Mucosa of descending colon (tissue), 3 donors: ENCODE measurements around the gene CDC5L. TPM values are rescaled to one million over a fixed set of nuclear protein-coding genes. Genes with fewer than 3 reads are reported as not detected.

ENCODE experiments used
- ATAC-seq: fragments of 200-7000 bp; cut with Tn5 transposase; one replicate; pipeline ENCODE4 v1.9.1; 2020; ENCODE audit warnings: mild to moderate bottlenecking, moderate library complexity
- DNase-seq, 3 donors: peaks; one replicate each; pipeline ENCODE4 v3.0.0-alpha.2; 2020
- H3K36me3 ChIP-seq: fragments of 200-600 bp; one replicate; pipeline ENCODE4 v1.8.0; 2021; ENCODE audit warnings: low read depth, mild to moderate bottlenecking
- H3K4me1 ChIP-seq: fragments of 200-600 bp; one replicate; pipeline ENCODE4 v1.8.0; 2021; ENCODE audit warnings: low read depth, mild to moderate bottlenecking
- H3K4me3 ChIP-seq: fragments of 200-600 bp; one replicate; pipeline ENCODE4 v1.8.0; 2021; ENCODE audit warnings: mild to moderate bottlenecking
- H3K9me3 ChIP-seq: fragments of 200-600 bp; one replicate; pipeline ENCODE4 v1.8.0; 2021; ENCODE audit warnings: mild to moderate bottlenecking
- intact Hi-C, 2 donors: fragments of 100-400 bp; cut with DNase I in 1 of 2; cut with micrococcal nuclease in 1 of 2; formaldehyde crosslinking; loops; one replicate each; pipeline versions ENCODE4 v1.11.0 to v1.11.1; 2022; cut with DNase I, micrococcal nuclease
- total RNA-seq, 3 donors: library from RNA; stranded (reverse); fragmentation: NEBNext Ultra II Directional in 2 of 3; extraction: Animal tissue kit (Norgen Biotek cat#: 25700) in 2 of 3; gene quantifications; one replicate each; pipeline versions ENCODE4 v1.2.1 to v1.2.4, GENCODE V29; 2021 to 2023
- TF ChIP-seq, protein P1 (sequence below): fragments of 200-600 bp; IDR thresholded peaks from one replicate; pipeline ENCODE4 v1.8.0; 2022; ENCODE audit warnings: antibody characterized with exemption, mild to moderate bottlenecking
- donor health status: DM: no; HTN: no; CAD: no; lungs with moderate emphysema.
- donor health status: DM: no; HTN: no; CAD: no.
- donor health status: DM: no; HTN: yes; CAD: no.

Gene CDC5L
- total RNA-seq, 3 donors from 2014 or later: 16.9 to 20.7 (median 17.8) TPM

DNA sequence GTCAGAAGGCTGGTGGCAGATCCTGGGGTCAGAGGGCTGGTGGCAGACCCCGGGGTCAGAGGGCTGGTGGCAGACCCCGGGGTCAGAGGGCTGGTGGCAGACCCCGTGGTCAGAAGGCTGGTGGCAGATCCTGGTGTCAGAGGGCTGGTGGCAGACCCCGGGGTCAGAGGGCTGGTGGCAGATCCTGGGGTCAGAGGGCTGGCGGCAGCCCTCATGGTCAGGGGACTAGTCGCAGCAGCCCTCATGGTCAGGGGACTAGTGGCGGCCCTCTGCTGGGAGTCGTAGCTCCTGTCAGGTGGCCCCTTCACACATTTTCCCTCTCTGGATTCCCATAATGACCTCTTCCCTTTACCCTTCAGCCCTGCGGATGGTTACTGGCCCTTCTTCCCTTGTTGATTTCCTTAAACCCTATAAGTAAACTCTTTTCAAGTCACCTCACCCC lies 86.7 kb downstream of the CDC5L start:
- H3K4me1 ChIP-seq: peaks cover 3% of the 10 kb centered on the region
- TF ChIP-seq, protein P1, sequence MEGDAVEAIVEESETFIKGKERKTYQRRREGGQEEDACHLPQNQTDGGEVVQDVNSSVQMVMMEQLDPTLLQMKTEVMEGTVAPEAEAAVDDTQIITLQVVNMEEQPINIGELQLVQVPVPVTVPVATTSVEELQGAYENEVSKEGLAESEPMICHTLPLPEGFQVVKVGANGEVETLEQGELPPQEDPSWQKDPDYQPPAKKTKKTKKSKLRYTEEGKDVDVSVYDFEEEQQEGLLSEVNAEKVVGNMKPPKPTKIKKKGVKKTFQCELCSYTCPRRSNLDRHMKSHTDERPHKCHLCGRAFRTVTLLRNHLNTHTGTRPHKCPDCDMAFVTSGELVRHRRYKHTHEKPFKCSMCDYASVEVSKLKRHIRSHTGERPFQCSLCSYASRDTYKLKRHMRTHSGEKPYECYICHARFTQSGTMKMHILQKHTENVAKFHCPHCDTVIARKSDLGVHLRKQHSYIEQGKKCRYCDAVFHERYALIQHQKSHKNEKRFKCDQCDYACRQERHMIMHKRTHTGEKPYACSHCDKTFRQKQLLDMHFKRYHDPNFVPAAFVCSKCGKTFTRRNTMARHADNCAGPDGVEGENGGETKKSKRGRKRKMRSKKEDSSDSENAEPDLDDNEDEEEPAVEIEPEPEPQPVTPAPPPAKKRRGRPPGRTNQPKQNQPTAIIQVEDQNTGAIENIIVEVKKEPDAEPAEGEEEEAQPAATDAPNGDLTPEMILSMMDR: no peak
- H3K36me3 ChIP-seq: no peaks in the 10 kb centered on the region
- intact Hi-C loops: loop anchor here in 1 of 2 donors (10.0 kb wide), 1 partner anchor 1241 kb away; no protein-coding TSS in a partner anchor
- ATAC-seq (no peak), DNase-seq (no peak)
- H3K4me3 ChIP-seq: no peak overlapping the region
- H3K9me3 ChIP-seq: no peaks in the 10 kb centered on the region

DNA sequence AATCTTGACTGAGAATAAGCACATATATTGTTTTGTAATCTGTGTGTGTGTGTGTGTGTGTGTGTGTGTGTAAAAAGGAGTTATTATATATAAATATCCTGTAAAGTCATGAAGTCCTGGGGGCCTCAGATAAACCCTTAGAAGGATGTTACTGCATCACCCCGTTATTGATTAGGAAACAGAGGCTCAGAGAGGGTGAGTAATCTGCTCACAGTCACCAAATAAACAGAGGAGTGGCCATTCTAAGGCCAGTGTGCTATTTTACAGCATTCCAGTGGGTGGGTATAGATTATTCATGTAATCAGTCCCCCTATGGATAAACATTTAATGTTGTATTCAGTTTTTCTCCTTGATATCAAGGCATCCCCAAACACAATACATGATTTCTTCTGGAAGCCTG lies 87.1 kb downstream of the CDC5L start:
- TF ChIP-seq, protein P1: no peak
- no peak for ATAC-seq
- Histone ChIP-seq H3K36me3 (no peaks in the 10 kb centered on the region), H3K9me3 (no peaks in the 10 kb centered on the region), H3K4me1 (peaks cover 3% of the 10 kb centered on the region), H3K4me3 (no peak overlapping the region)
- intact Hi-C loops: loop anchor here in 1 of 2 donors (10.0 kb wide), 1 partner anchor 1240 kb away; no protein-coding TSS in a partner anchor
- no peak for DNase-seq

DNA sequence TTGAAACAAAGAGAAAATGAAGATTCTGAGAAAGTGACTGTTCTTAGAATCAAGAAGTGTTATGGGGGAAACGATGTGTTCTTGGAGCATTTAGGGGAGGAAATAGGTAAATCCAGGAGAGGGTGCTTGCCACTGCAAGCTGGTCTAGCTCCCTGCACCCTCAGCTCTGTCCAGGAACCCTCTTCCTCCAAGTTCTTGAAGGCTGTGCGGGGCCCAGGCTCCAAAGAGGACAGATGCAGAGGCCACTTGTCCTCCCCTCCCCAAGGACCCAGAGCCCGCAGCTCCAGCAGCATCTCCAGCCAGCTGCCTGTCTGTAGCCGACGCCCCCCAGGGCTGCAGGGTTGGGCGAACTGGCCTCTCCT lies 87.9 kb downstream of the CDC5L start:
- Histone ChIP-seq H3K36me3 (no peaks in the 10 kb centered on the region), H3K4me3 (no peak overlapping the region), H3K4me1 (peaks cover 3% of the 10 kb centered on the region), H3K9me3 (no peaks in the 10 kb centered on the region)
- no peak for DNase-seq
- TF ChIP-seq, protein P1: no peak
- ATAC-seq: peak; percentile 19
- intact Hi-C loops: loop anchor here in 1 of 2 donors (10.0 kb wide), 1 partner anchor 1239 kb away; no protein-coding TSS in a partner anchor

- DNase-seq (peak; percentile 79 to 90 (median 86)), ATAC-seq (peak; percentile 98)
These were observed 88.4 kb downstream of the CDC5L start for GRCh38 chr6:44475779-44476434.

GRCh38 chr6:44476849-44477248 lies 89.3 kb downstream of the CDC5L start:
- ATAC-seq (no peak), DNase-seq (no peak)
- intact Hi-C loops: loop anchor here in 1 of 2 donors (10.0 kb wide), 1 partner anchor 1238 kb away; no protein-coding TSS in a partner anchor
- no peaks in the 10 kb centered on the region for H3K36me3 ChIP-seq
- TF ChIP-seq, protein P1: no peak
- H3K9me3 ChIP-seq: no peaks in the 10 kb centered on the region
- H3K4me3 ChIP-seq: no peak overlapping the region
- peaks cover 3% of the 10 kb centered on the region for H3K4me1 ChIP-seq

More at GRCh38 chr6:44475779-44476434, 88.4 kb downstream of the CDC5L start:
- Histone ChIP-seq H3K36me3 (no peaks in the 10 kb centered on the region), H3K4me1 (peaks cover 3% of the 10 kb centered on the region), H3K4me3 (no peak overlapping the region), H3K9me3 (no peaks in the 10 kb centered on the region)
- intact Hi-C loops: loop anchor here in 1 of 2 donors (10.0 kb wide), 1 partner anchor 1239 kb away; no protein-coding TSS in a partner anchor
- TF ChIP-seq, protein P1: peak; percentile 93
